ENCODE measurements around the gene MRPS22. TPM values are rescaled to one million over a fixed set of nuclear protein-coding genes. Genes with fewer than 3 reads are reported as not detected.
"Not testable (repeated sequence)": the region's sequence is repeated elsewhere in the genome, so short reads cannot be mapped to it uniquely, and the experiment has no call there.

Gene MRPS22
- total RNA-seq, 4 donors from 2014 or later, result 34.8 to 52.2 (median 40.7) TPM

- TF ChIP-seq, protein P1, sequence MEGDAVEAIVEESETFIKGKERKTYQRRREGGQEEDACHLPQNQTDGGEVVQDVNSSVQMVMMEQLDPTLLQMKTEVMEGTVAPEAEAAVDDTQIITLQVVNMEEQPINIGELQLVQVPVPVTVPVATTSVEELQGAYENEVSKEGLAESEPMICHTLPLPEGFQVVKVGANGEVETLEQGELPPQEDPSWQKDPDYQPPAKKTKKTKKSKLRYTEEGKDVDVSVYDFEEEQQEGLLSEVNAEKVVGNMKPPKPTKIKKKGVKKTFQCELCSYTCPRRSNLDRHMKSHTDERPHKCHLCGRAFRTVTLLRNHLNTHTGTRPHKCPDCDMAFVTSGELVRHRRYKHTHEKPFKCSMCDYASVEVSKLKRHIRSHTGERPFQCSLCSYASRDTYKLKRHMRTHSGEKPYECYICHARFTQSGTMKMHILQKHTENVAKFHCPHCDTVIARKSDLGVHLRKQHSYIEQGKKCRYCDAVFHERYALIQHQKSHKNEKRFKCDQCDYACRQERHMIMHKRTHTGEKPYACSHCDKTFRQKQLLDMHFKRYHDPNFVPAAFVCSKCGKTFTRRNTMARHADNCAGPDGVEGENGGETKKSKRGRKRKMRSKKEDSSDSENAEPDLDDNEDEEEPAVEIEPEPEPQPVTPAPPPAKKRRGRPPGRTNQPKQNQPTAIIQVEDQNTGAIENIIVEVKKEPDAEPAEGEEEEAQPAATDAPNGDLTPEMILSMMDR (IDR thresholded peaks at IDR 0.05), result no peak
- no peak for ATAC-seq (ENCODE audit: low FRiP score)
- no peak for DNase-seq (ENCODE audit: low spot score)
These were observed 45.2 kb downstream of the MRPS22 start for GRCh38 chr3:139388821-139389551.

GRCh38 chr3:139389552-139390368 lies 45.9 kb downstream of the MRPS22 start, which contains the start of gene COPB2:
Gene COPB2, minus strand, starts transcription at chr3:139389647. Its CDS starts 97 bp downstream, at chr3:139389550.
- ATAC-seq (ENCODE audit: low FRiP score), result peak; percentile 100
- peak; percentile 99 for DNase-seq (ENCODE audit: low spot score)
- TF ChIP-seq, protein P1 (IDR thresholded peaks at IDR 0.05), result no peak

DNA sequence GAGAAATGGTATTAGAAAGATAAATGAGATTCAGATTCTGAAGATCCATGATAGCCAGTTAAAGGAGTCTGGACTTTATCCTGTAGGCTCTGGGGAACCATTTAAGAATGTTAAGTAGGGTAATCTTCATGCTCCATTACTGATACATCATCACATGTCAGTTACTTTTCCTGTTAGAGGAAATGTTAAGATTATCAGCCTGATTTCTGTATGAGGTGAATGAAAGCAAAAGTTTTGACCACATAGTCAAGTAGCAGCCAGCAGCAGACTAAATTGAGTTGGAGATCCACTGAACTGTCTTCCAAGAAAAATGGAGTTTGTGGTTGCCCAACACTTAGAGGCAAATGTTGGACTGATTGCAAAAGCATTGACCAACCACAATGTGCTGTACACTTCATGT lies 50.3 kb downstream of the MRPS22 start:
- no peak for DNase-seq (ENCODE audit: low spot score)
- ATAC-seq (ENCODE audit: low FRiP score), result no peak
- TF ChIP-seq, protein P1 (IDR thresholded peaks at IDR 0.05), result no peak

- TF ChIP-seq, protein P1 (IDR thresholded peaks at IDR 0.05), result no peak
- no peak for ATAC-seq (ENCODE audit: low FRiP score)
These were observed 52.9 kb downstream of the MRPS22 start for GRCh38 chr3:139396707-139397106.

DNA sequence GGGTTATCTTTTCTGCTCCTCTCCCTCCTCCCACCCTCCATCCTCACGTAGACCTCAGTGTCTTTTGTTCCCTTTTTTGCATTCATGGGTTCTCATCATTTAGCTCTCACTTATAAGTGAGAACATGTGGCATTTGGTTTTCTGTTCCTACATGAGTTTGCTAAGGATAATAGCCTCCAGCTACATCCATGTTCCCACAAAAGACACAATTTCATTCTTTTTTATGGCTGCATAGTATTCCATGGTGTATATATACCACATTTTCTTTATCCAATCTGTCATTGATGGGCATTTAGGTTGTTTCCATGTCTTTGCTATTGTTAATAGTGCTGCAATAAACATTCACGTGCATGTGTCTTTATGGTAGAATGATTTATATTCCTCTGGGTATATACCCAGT lies 57.3 kb downstream of the MRPS22 start:
- not testable (repeated sequence) for ATAC-seq (ENCODE audit: low FRiP score); DNase-seq (ENCODE audit: low spot score)

More at GRCh38 chr3:139396707-139397106, 52.9 kb downstream of the MRPS22 start:
- DNase-seq (ENCODE audit: low spot score), result no peak

Small RNA genes within 50 kb of the gene (small RNA-seq; reads per million reads assigned to genes)
- gene RF00026, result not detected

Other genes with a start within 250 kb of the MRPS22 start
- 10 to 100 TPM; 77.1 to 97.6 (median 91.1) TPM for gene COPB2, start 45.6 kb downstream of the MRPS22 start, total RNA-seq
- gene RBP2, start 132.5 kb downstream of the MRPS22 start, total RNA-seq, result not detected
- gene RBP1, start 195.7 kb downstream of the MRPS22 start, total RNA-seq, result 10 to 100 TPM in 1 of 4 donors, 1 to 10 TPM in 3; 4.3 to 13.3 (median 6.4) TPM